Astrocyte of the cerebellum (primary cell): ENCODE results near the gene FRAS1.

Experiments
- DNase-seq: peaks from one replicate; pipeline ENCODE4 v3.0.0-alpha.2; 2011; ENCODE audit warnings: low read depth
- H3K4me3 ChIP-seq: 2 replicates; pipeline ENCODE4 v1.5.1; 2011; ENCODE audit warnings: mild to moderate bottlenecking, low read depth, low read length, moderate library complexity
- CTCF ChIP-seq: IDR thresholded peaks from 2 replicates; pipeline ENCODE4 v1.5.1; 2012; ENCODE audit warnings: low read length, low read depth, moderate library complexity, mild to moderate bottlenecking; ENCODE audit errors: missing control alignments
- in situ Hi-C: cut with HindIII; loops from 2 replicates; pipeline ENCODE4 v1.10.0; 2017; ENCODE audit warnings: low sequenced_read_pairs

Gene FRAS1

GRCh38 chr4:78069319-78069718 lies 12.2 kb downstream of the FRAS1 start:
- DNase-seq: no peak
- in situ Hi-C loops: no loop called here
- TF ChIP-seq CTCF: no peak
- H3K4me3 ChIP-seq: no peak overlapping the region

DNA sequence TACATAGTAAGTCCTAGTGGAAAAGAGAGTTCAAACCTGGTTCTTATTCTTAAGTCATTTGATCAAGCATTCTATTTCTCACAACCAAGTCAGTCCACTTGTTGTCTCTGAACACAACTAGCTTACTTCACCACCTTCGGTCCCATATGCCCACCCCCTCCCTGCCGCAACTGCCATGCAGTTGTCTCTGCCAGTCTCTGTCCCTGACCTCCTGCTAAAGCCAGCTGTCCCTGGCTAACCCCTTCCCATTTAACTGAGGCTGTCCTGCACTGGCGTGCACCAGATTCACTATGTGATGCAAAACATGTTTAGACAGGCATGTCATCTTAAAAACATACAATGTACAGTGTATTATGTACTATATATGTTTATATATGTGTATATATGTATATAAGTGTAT lies 12.7 kb downstream of the FRAS1 start:
- no peak for DNase-seq
- no peak for TF ChIP-seq CTCF
- in situ Hi-C loops: no loop called here

GRCh38 chr4:78070731-78071282 lies 13.7 kb downstream of the FRAS1 start:
- DNase-seq: no peak
- in situ Hi-C loops: no loop called here
- H3K4me3 ChIP-seq: no peak overlapping the region
- no peak for TF ChIP-seq CTCF

More for the DNA sequence above, 12.7 kb downstream of the FRAS1 start:
- H3K4me3 ChIP-seq: no peak overlapping the region

- DNase-seq: no peak
- no peak overlapping the region for H3K4me3 ChIP-seq
- no peak for TF ChIP-seq CTCF
- in situ Hi-C loops: no loop called here
Observed at GRCh38 chr4:78074759-78075158, 17.6 kb downstream of the FRAS1 start.

DNA sequence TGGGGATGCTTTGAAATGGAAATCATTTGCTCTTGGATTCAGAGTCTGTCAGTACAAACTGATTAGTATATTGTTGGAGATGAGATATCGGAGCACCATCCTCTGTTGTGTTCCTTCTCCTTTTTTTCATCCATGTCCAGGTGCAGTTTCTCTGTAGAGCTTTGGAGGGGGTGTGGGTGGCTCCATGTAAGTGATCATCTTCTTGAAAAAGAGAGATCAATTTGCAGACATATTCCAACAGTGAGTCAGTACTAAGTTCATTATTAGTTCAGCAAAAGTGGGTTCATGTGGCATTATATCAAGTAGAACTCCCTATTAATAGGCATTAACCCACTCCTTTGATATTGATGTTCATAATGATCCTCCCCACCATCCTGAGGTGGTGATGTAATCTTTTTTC lies 18.9 kb downstream of the FRAS1 start:
- no peak for DNase-seq
- no peak for TF ChIP-seq CTCF
- H3K4me3 ChIP-seq: no peak overlapping the region
- in situ Hi-C loops: no loop called here

DNA sequence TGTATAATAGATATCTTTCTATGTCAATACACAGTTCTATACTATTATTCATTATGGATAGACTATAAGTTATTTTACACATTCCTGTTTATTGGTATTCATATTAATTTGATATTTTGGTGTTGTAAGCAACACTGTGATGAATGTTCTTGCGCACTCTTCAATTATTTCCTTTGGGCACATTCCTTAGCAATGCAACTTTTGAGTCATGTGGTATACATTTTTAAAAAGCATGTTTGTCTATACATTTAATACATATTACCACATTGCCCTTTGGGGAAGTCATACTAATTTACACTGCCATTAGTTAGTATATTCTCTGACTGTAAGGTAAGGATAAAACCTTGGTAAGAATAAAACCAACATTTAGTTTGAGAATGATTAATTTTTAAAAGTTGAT lies 21.0 kb downstream of the FRAS1 start:
- no peak for DNase-seq
- in situ Hi-C loops: no loop called here
- TF ChIP-seq CTCF: no peak
- no peak overlapping the region for H3K4me3 ChIP-seq
